Activated B cell treated with CpG ODN at 0.5 μM for 24 hours (primary cell): ENCODE results near the gene TAF13. TPM values are rescaled to one million over a fixed set of nuclear protein-coding genes. Genes with fewer than 3 reads are reported as not detected.

Experiments
- ATAC-seq: fragments of 200-7000 bp; cut with Tn5 transposase; one replicate; pipeline ENCODE4 v1.10.0; 2021; ENCODE audit warnings: low read depth, mild to moderate bottlenecking, moderate library complexity
- CTCF ChIA-PET: fragments of 350-600 bp; sonication (Branson Sonifier 250); formaldehyde crosslinking; loops from one replicate; lab custom pipeline; 2021; ENCODE audit warnings: antibody characterized with exemption; lab: Charles Lee
- POLR2A ChIA-PET: fragments of 350-600 bp; sonication (Branson Sonifier 250); formaldehyde crosslinking; loops from one replicate; lab custom pipeline; 2021; ENCODE audit warnings: antibody characterized with exemption; lab: Charles Lee
- DNase-seq: peaks from one replicate; pipeline ENCODE4 v3.0.0; 2022
- H3K27ac Mint-ChIP-seq: one replicate; pipeline ENCODE4 v1.8.0; 2020; ENCODE audit warnings: mixed read lengths
- H3K27me3 Mint-ChIP-seq: one replicate; pipeline ENCODE4 v1.8.0; 2021; ENCODE audit warnings: mixed read lengths
- H3K36me3 Mint-ChIP-seq: one replicate; pipeline ENCODE4 v1.8.0; 2021; ENCODE audit warnings: low read depth, mixed read lengths
- H3K4me1 Mint-ChIP-seq: one replicate; pipeline ENCODE4 v1.8.0; 2021; ENCODE audit warnings: mixed read lengths
- H3K4me3 Mint-ChIP-seq: one replicate; pipeline ENCODE4 v1.8.0; 2020; ENCODE audit warnings: mild to moderate bottlenecking, mixed read lengths
- H3K9me3 Mint-ChIP-seq: one replicate; pipeline ENCODE4 v1.8.0; 2020; ENCODE audit warnings: mixed read lengths
- CTCF ChIP-seq: fragments of 200-600 bp; IDR thresholded peaks from one replicate; pipeline ENCODE4 v1.8.0; 2022; ENCODE audit warnings: antibody characterized with exemption, mild to moderate bottlenecking
- intact Hi-C: fragments of 100-400 bp; cut with micrococcal nuclease; formaldehyde crosslinking; loops from one replicate; pipeline ENCODE4 v1.15.1; 2024
- total RNA-seq: library from RNA; stranded (reverse); gene quantifications from 2 replicates; pipeline ENCODE4 v1.2.3, GENCODE V29; 2022

The TAF13 gene
- total RNA-seq, 1 donor from 2014 or later, result 18.5 TPM

GRCh38 chr1:109105881-109106280 lies 30.1 kb upstream of the TAF13 start:
- POLR2A ChIA-PET, result no interaction called here
- DNase-seq (no peak), ATAC-seq (no peak)
- no peaks in the 10 kb centered on the region for H3K27me3 Mint-ChIP-seq
- no peak overlapping the region for H3K4me3 Mint-ChIP-seq
- no peaks in the 10 kb centered on the region for H3K9me3 Mint-ChIP-seq
- intact Hi-C loops, result no loop called here
- no peak overlapping the region for H3K27ac Mint-ChIP-seq
- CTCF ChIA-PET, result no interaction called here
- H3K4me1 Mint-ChIP-seq, result peaks cover 11% of the 10 kb centered on the region
- no peak for TF ChIP-seq CTCF
- H3K36me3 Mint-ChIP-seq, result peaks cover 12% of the 10 kb centered on the region

GRCh38 chr1:109104364-109105151 lies 28.8 kb upstream of the TAF13 start:
- no peak overlapping the region for H3K27ac Mint-ChIP-seq

GRCh38 chr1:109099938-109100773 lies 24.4 kb upstream of the TAF13 start:
- peak; percentile 88 for ATAC-seq
- Mint-ChIP-seq H3K36me3 (peaks cover 35% of the 10 kb centered on the region), H3K4me3 (peak overlapping the region; percentile 95), H3K4me1 (peaks cover 19% of the 10 kb centered on the region), H3K9me3 (no peaks in the 10 kb centered on the region), H3K27ac (peak overlapping the region; percentile 98), H3K27me3 (no peaks in the 10 kb centered on the region)
- DNase-seq, result peak; percentile 93
- intact Hi-C loops, result loop anchor here (1.0 to 5.0 kb wide), 11 partner anchors 10 to 934 kb away; partner anchors contain the start of genes CLCC1, CYB561D1, PSMA5 and STRIP1
- ChIA-PET CTCF (interaction anchor here (0.6 to 2.3 kb wide), 16 partner anchors 9 to 1741 kb away, joined by 3 to 22 read pairs (median 4); partner anchors contain the start of genes CLCC1, ELAPOR1, TAF13 and TMEM167B), POLR2A (interaction anchor here (0.6 to 4.0 kb wide), 44 partner anchors 9 to 1287 kb away, joined by 3 to 140 read pairs (median 4); partner anchors contain the start of genes AMPD2, ATXN7L2, CLCC1 and CYB561D1)
- peak; percentile 37 for TF ChIP-seq CTCF

More at GRCh38 chr1:109104364-109105151, 28.8 kb upstream of the TAF13 start:
- peaks cover 17% of the 10 kb centered on the region for H3K4me1 Mint-ChIP-seq
- POLR2A ChIA-PET, result interaction anchor here (1.8 kb wide), 1 partner anchor 14 kb away, joined by 7 read pairs; the partner anchor contains the start of gene TMEM167B
- no peaks in the 10 kb centered on the region for H3K27me3 Mint-ChIP-seq
- no peak for TF ChIP-seq CTCF
- no peak overlapping the region for H3K4me3 Mint-ChIP-seq
- H3K36me3 Mint-ChIP-seq, result peaks cover 16% of the 10 kb centered on the region
- ATAC-seq, result no peak
- H3K9me3 Mint-ChIP-seq, result no peaks in the 10 kb centered on the region
- intact Hi-C loops, result loop anchor here (5.0 kb wide), 1 partner anchor 388 kb away; the partner anchor contains the start of gene CYB561D1
- DNase-seq, result no peak
- CTCF ChIA-PET, result no interaction called here

- ATAC-seq, result no peak
- DNase-seq, result no peak
- intact Hi-C loops, result no loop called here
- no peaks in the 10 kb centered on the region for H3K27me3 Mint-ChIP-seq
- TF ChIP-seq CTCF, result no peak
- H3K27ac Mint-ChIP-seq, result no peak overlapping the region
- no peak overlapping the region for H3K4me3 Mint-ChIP-seq
- ChIA-PET CTCF (no interaction called here), POLR2A (interaction anchor here (1.0 kb wide), 1 partner anchor 20 kb away, joined by 3 read pairs; the partner anchor contains the start of gene TAF13)
- no peaks in the 10 kb centered on the region for H3K9me3 Mint-ChIP-seq
- H3K4me1 Mint-ChIP-seq, result peaks cover 30% of the 10 kb centered on the region
- peaks cover 54% of the 10 kb centered on the region for H3K36me3 Mint-ChIP-seq
These were observed 20.3 kb upstream of the TAF13 start for GRCh38 chr1:109096120-109096519.
